HFFc6 (cell line): Measurements from ENCODE around the gene ATP23. TPM values are rescaled to one million over a fixed set of nuclear protein-coding genes. Genes with fewer than 3 reads are reported as not detected.

Experiments used
- DNase-seq: peaks from one replicate; pipeline ENCODE4 v3.0.0-alpha.2; 2018
- H3K27ac Mint-ChIP-seq: 2 replicates; pipeline ENCODE4 v1.8.0; 2020; ENCODE audit warnings: mild to moderate bottlenecking, mixed read lengths
- H3K27me3 Mint-ChIP-seq: 2 replicates; pipeline ENCODE4 v1.8.0; 2021; ENCODE audit warnings: mild to moderate bottlenecking, moderate library complexity, mixed read lengths; ENCODE audit not compliant: insufficient read depth
- H3K36me3 Mint-ChIP-seq: 2 replicates; pipeline ENCODE4 v1.8.0; 2021; ENCODE audit warnings: low read depth, mixed read lengths
- H3K4me1 Mint-ChIP-seq: 2 replicates; pipeline ENCODE4 v1.8.0; 2020; ENCODE audit warnings: low read depth, mixed read lengths
- H3K4me3 Mint-ChIP-seq: 2 replicates; pipeline ENCODE4 v1.8.0; 2020; ENCODE audit warnings: mild to moderate bottlenecking, moderate library complexity, mixed read lengths
- H3K9me3 Mint-ChIP-seq: 2 replicates; pipeline ENCODE4 v1.8.0; 2020; ENCODE audit warnings: mild to moderate bottlenecking, mixed read lengths
- total RNA-seq, 6 experiments: library from RNA; stranded (reverse); fragmentation: NEBNext Ultra II Directional; extraction: Animal tissue kit (Norgen Biotek cat#: 25700); gene quantifications; 2 replicates in 1 of 6; 3 replicates in 5 of 6; pipeline ENCODE4 v1.2.3, GENCODE V29; 2021
- TF ChIP-seq, protein P1 (sequence below): fragments of 200-600 bp; sonication (generic); IDR thresholded peaks from 2 replicates; pipeline ENCODE4 v1.5.0; 2021; ENCODE audit warnings: antibody characterized with exemption, mild to moderate bottlenecking

ATP23 gene
- total RNA-seq, 6 experiments from 2014 or later, result 3.1 to 4.0 (median 3.6) TPM

DNA sequence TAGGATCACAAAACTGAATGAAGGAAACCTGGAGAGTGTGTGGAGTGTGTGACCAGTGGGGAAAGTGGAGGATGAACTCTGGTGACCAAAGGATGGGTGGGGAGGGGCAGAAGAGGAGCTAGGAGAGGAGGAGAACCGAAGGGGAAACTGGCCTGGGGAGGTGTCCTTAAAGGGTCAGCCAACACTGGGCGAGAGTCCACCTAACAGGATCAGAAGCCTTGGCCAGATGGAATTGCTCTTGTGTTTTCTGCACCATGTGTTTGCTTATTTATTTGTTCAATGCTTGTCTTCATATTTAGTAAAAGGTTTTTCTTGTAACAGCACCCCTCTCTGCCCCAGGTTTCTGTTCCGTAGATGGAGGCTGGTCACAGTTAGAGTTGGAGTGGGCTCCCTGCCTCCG lies 34.5 kb upstream of the ATP23 start:
- DNase-seq, result no peak
- Mint-ChIP-seq H3K36me3 (no peaks in the 10 kb centered on the region), H3K4me3 (no peak overlapping the region), H3K4me1 (peaks cover 34% of the 10 kb centered on the region), H3K27me3 (peaks cover 10% of the 10 kb centered on the region), H3K9me3 (no peaks in the 10 kb centered on the region), H3K27ac (no peak overlapping the region)
- TF ChIP-seq, protein P1, sequence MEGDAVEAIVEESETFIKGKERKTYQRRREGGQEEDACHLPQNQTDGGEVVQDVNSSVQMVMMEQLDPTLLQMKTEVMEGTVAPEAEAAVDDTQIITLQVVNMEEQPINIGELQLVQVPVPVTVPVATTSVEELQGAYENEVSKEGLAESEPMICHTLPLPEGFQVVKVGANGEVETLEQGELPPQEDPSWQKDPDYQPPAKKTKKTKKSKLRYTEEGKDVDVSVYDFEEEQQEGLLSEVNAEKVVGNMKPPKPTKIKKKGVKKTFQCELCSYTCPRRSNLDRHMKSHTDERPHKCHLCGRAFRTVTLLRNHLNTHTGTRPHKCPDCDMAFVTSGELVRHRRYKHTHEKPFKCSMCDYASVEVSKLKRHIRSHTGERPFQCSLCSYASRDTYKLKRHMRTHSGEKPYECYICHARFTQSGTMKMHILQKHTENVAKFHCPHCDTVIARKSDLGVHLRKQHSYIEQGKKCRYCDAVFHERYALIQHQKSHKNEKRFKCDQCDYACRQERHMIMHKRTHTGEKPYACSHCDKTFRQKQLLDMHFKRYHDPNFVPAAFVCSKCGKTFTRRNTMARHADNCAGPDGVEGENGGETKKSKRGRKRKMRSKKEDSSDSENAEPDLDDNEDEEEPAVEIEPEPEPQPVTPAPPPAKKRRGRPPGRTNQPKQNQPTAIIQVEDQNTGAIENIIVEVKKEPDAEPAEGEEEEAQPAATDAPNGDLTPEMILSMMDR, result no peak

DNA sequence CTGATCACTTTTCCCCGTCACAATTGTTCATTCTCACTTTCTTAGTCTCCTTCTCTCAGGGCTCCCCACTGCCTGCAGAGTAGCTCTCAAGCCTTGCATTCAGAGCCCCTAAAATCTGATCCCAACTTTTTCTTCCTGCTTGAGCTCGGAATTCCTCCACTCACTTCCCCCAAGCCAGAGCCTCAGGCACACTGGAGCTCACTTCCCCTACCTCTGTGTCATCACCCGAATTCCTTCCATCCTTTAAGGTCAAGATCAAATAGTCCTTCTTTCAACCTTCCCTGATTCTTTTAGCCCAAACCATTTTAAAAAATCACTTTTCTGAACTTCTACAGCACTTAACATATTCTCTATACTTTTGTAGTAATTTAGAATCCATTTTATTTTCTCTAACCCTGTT lies 34.1 kb upstream of the ATP23 start:
- H3K27ac Mint-ChIP-seq, result no peak overlapping the region
- no peaks in the 10 kb centered on the region for H3K36me3 Mint-ChIP-seq
- peak overlapping the region; percentile 10 for H3K4me3 Mint-ChIP-seq
- H3K9me3 Mint-ChIP-seq, result no peaks in the 10 kb centered on the region
- peaks cover 30% of the 10 kb centered on the region for H3K4me1 Mint-ChIP-seq
- H3K27me3 Mint-ChIP-seq, result peaks cover 10% of the 10 kb centered on the region
- DNase-seq, result no peak
- TF ChIP-seq, protein P1, result no peak

DNA sequence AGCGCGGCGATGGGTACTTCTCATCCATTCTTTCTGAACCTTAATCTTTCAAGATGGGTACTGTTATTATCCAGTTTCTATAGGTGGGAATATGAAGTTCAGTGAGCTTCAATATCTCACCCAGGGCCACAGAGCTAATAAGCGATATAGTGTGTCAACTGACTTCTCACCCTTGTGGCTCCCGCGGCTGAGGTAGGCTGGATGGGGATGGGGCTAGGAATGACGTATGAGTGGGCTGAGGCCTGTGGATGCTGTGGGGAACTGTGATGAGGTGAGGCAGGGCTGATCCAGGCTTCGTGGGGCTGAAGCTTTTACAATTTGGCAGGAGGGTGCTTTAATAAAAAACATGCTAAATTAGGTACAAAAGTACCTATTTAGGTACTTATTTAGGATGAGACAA lies 32.9 kb upstream of the ATP23 start:
- H3K9me3 Mint-ChIP-seq, result no peaks in the 10 kb centered on the region
- TF ChIP-seq, protein P1, result no peak
- no peak overlapping the region for H3K27ac Mint-ChIP-seq
- peaks cover 12% of the 10 kb centered on the region for H3K27me3 Mint-ChIP-seq
- H3K4me3 Mint-ChIP-seq, result no peak overlapping the region
- no peaks in the 10 kb centered on the region for H3K36me3 Mint-ChIP-seq
- DNase-seq, result no peak
- H3K4me1 Mint-ChIP-seq, result peaks cover 25% of the 10 kb centered on the region

DNA sequence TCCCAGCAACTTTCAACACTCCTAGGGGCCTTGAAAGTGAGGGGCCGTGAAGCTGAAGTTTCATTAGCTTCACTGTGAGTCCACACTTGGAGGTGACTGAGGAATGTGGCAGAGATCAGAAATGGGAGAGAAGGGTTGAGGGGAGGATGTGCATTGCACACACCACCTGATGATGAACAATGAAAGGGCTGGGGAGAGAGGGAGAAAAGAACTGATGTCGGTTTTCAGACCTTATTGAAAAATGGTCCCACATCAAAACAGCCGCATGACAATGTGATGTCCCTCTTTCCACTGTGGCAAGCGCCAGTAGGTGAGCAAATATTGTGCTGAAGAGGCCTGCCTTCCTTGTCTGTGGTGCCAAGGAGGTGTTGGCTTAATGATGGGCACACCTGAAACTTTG lies 32.3 kb upstream of the ATP23 start:
- DNase-seq, result no peak
- peaks cover 25% of the 10 kb centered on the region for H3K4me1 Mint-ChIP-seq
- TF ChIP-seq, protein P1, result no peak
- no peak overlapping the region for H3K27ac Mint-ChIP-seq
- no peaks in the 10 kb centered on the region for H3K36me3 Mint-ChIP-seq
- H3K9me3 Mint-ChIP-seq, result no peaks in the 10 kb centered on the region
- H3K4me3 Mint-ChIP-seq, result no peak overlapping the region
- H3K27me3 Mint-ChIP-seq, result peaks cover 12% of the 10 kb centered on the region

DNA sequence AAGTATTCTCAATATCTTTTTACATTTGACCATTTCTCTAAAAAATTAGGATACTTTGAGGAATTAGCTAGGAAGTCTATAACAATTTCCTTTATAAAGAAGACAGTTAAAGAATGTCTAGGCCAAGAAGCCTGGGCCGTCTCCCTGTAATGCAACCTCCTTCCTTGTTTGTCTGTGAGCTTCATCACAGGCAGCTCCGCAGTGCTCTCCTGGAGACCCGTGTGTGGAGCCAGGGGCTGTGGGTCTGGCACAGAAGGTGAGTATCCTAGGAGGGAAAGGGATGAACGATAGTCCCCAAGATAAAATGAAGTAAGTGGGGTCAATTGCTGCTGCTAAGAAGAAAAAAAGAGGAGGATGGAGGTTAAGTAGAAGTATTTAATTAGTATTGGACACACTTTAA lies 31.8 kb upstream of the ATP23 start:
- TF ChIP-seq, protein P1, result no peak
- DNase-seq, result no peak
- Mint-ChIP-seq H3K27me3 (peaks cover 14% of the 10 kb centered on the region), H3K4me1 (peaks cover 25% of the 10 kb centered on the region), H3K27ac (no peak overlapping the region), H3K9me3 (no peaks in the 10 kb centered on the region), H3K4me3 (no peak overlapping the region), H3K36me3 (no peaks in the 10 kb centered on the region)

DNA sequence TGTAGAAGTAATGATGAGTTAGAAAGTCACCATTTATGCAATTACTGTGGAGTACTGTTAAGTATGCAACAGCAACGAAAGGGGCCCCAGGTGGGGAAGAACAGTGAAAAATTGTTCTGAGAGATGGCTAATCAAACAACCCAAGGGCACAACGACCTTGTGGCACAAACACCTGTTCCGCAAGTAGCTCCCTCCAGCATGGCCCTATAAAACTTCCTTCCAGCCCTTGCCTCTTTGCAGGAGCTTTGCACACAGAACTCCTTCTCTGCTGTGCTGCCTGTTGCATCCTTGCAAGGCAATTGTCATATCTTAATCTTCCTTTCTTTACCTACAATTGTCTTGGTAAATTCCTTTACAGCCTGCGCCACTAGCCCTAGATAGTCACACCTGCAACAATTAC lies 23.2 kb upstream of the ATP23 start:
- no peaks in the 10 kb centered on the region for H3K4me1 Mint-ChIP-seq
- no peak overlapping the region for H3K4me3 Mint-ChIP-seq
- peaks cover 25% of the 10 kb centered on the region for H3K27me3 Mint-ChIP-seq
- DNase-seq, result no peak
- H3K9me3 Mint-ChIP-seq, result no peaks in the 10 kb centered on the region
- TF ChIP-seq, protein P1, result no peak
- H3K27ac Mint-ChIP-seq, result no peak overlapping the region
- no peaks in the 10 kb centered on the region for H3K36me3 Mint-ChIP-seq
